Superior temporal gyrus (tissue), 1 donor: ENCODE results near the gene STK24.

ENCODE experiments used
- DNase-seq: peaks from one replicate; pipeline ENCODE4 v3.0.0-alpha.2; 2016; ENCODE audit errors: extremely low spot score

STK24 gene

GRCh38 chr13:98407575-98407974, 169.3 kb downstream of the STK24 start:
- DNase-seq, result no peak

- no peak for DNase-seq
These were observed 169.9 kb downstream of the STK24 start for GRCh38 chr13:98406971-98407370.

GRCh38 chr13:98406427-98406826, 170.5 kb downstream of the STK24 start:
- no peak for DNase-seq

- no peak for DNase-seq
These were observed 171.1 kb downstream of the STK24 start for GRCh38 chr13:98405690-98406344.

- peak; percentile 68 for DNase-seq
These were observed 171.8 kb downstream of the STK24 start for GRCh38 chr13:98405107-98405571.

GRCh38 chr13:98403076-98403475, 173.8 kb downstream of the STK24 start:
- no peak for DNase-seq

- no peak for DNase-seq
These were observed 175.0 kb downstream of the STK24 start for GRCh38 chr13:98401934-98402333.

- DNase-seq, result no peak
These were observed 177.2 kb downstream of the STK24 start for GRCh38 chr13:98399756-98400155.

- DNase-seq, result no peak
These were observed 178.3 kb downstream of the STK24 start for GRCh38 chr13:98398581-98398980.

GRCh38 chr13:98397861-98398260, 179.0 kb downstream of the STK24 start:
- DNase-seq, result no peak

- no peak for DNase-seq
These were observed 179.7 kb downstream of the STK24 start for GRCh38 chr13:98397221-98397620.

- no peak for DNase-seq
These were observed 180.7 kb downstream of the STK24 start for GRCh38 chr13:98396071-98396710.
